Astrocyte (in vitro differentiated cells and primary cell): Measurements from ENCODE around the gene PKHD1.

Source experiments
- EZH2 ChIP-seq: IDR thresholded peaks from 2 replicates; pipeline ENCODE4 v1.6.1; 2012; ENCODE audit warnings: mild to moderate bottlenecking, low read length, inconsistent platforms; ENCODE audit not compliant: insufficient read depth
- TF ChIP-seq, protein P1 (sequence below): IDR thresholded peaks from 2 replicates; pipeline ENCODE4 v1.5.1; 2011; ENCODE audit warnings: low read depth, mild to moderate bottlenecking, inconsistent platforms, low read length, moderate library complexity; ENCODE audit not compliant: insufficient read depth

GRCh38 chr6:51660767-51661166, 426.6 kb downstream of the PKHD1 start:
- TF ChIP-seq EZH2: no peak
- TF ChIP-seq, protein P1, sequence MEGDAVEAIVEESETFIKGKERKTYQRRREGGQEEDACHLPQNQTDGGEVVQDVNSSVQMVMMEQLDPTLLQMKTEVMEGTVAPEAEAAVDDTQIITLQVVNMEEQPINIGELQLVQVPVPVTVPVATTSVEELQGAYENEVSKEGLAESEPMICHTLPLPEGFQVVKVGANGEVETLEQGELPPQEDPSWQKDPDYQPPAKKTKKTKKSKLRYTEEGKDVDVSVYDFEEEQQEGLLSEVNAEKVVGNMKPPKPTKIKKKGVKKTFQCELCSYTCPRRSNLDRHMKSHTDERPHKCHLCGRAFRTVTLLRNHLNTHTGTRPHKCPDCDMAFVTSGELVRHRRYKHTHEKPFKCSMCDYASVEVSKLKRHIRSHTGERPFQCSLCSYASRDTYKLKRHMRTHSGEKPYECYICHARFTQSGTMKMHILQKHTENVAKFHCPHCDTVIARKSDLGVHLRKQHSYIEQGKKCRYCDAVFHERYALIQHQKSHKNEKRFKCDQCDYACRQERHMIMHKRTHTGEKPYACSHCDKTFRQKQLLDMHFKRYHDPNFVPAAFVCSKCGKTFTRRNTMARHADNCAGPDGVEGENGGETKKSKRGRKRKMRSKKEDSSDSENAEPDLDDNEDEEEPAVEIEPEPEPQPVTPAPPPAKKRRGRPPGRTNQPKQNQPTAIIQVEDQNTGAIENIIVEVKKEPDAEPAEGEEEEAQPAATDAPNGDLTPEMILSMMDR: no peak
